ENCODE data around the gene THPO. TPM values are rescaled to one million over a fixed set of nuclear protein-coding genes. Genes with fewer than 3 reads are reported as not detected.

THPO gene
- total and polyA plus RNA-seq, 2 donors (not counting 3 experiments of a cell fraction or from before 2014, with no cell fraction given) = 0.08 TPM; not detected in 1

- Histone ChIP-seq H3K79me2 (ENCODE audit: control insufficient read depth, insufficient read depth, low read length) (no peaks in the 10 kb centered on the region), H3K9me3 (replicated peaks; ENCODE audit: control insufficient read depth, insufficient read depth, low read length) (no peaks in the 10 kb centered on the region), H3K4me2 (ENCODE audit: insufficient read depth, low read length) (no peak overlapping the region), H3K27me3 (ENCODE audit: control insufficient read depth in 2 of 2, insufficient read depth in 2 of 2, low read length in 2 of 2) (peaks cover 32 to 41% of the 10 kb centered on the region in 2 experiments), H3K27ac (ENCODE audit: insufficient read depth, low read depth, low read length) (no peak overlapping the region), H3K4me3 (replicated peaks in 1 of 3; ENCODE audit: insufficient read depth in 1 of 3, low read depth in 1 of 3, low read length in 3 of 3) (no peak overlapping the region), H3K9me1 (replicated peaks; ENCODE audit: control insufficient read depth, extremely low read depth, insufficient read depth, low read length) (no peaks in the 10 kb centered on the region), H2AFZ (ENCODE audit: low read depth, low read length) (no peak overlapping the region), H3K9ac (replicated peaks; ENCODE audit: extremely low read depth, insufficient read depth, low read length) (no peak overlapping the region), H3K4me1 (ENCODE audit: control insufficient read depth, extremely low read depth, insufficient read depth, low read length) (peaks cover 10% of the 10 kb centered on the region), H4K20me1 (replicated peaks; ENCODE audit: control insufficient read depth, extremely low read depth, insufficient read depth, low read length) (no peaks in the 10 kb centered on the region), H3K36me3 (ENCODE audit: control insufficient read depth in 2 of 2, extremely low read depth in 1 of 2, insufficient read depth in 2 of 2, low read length in 2 of 2) (no peaks in the 10 kb centered on the region)
- no TSS peak for BruUV-seq (replicated peaks)
- dilution Hi-C loops (cut with MboI; ENCODE audit: extremely low pct_ligation_motif_present, low sequenced_read_pairs) (no loop called here), intact Hi-C loops (cut with micrococcal nuclease) (loop anchor here (5.0 kb wide), 1 partner anchor 361 kb away; no protein-coding TSS in a partner anchor)
- TF ChIP-seq JUN (IDR thresholded peaks at IDR 0.05; ENCODE audit: borderline replicate concordance, insufficient read depth, insufficient read length, low read depth) (no peak), FOS (IDR thresholded peaks at IDR 0.05; ENCODE audit: borderline replicate concordance, insufficient read depth, low read length) (no peak), POLR2AphosphoS5 (IDR thresholded peaks at IDR 0.05; ENCODE audit: insufficient read depth, low read depth, low read length) (no peak), POLR2A (IDR thresholded peaks at IDR 0.05; ENCODE audit: low read depth, low read length) (no peak)
- CTCF ChIA-PET = interaction anchor here (0.7 to 6.9 kb wide), 4 partner anchors 11 to 157 kb away, joined by 3 to 52 read pairs (median 4); no protein-coding TSS in a partner anchor
- POLR2A ChIA-PET = no interaction called here
- no peak for FAIRE-seq
- no peak for DNase-seq (ENCODE audit: low read depth, low spot score)
Observed at GRCh38 chr3:184383033-184383740, 5.2 kb upstream of the THPO start.

- CTCF ChIA-PET = interaction anchor here (1.4 to 3.0 kb wide), 2 partner anchors 11 to 14 kb away, joined by 4 to 21 read pairs; no protein-coding TSS in a partner anchor
- H3K36me3 ChIP-seq (ENCODE audit: control insufficient read depth in 2 of 2, extremely low read depth in 1 of 2, insufficient read depth in 2 of 2, low read length in 2 of 2) = no peaks in the 10 kb centered on the region
- no TSS peak for BruUV-seq (replicated peaks)
- H3K79me2 ChIP-seq (ENCODE audit: control insufficient read depth, insufficient read depth, low read length) = no peaks in the 10 kb centered on the region
- H3K27me3 ChIP-seq (ENCODE audit: control insufficient read depth in 2 of 2, insufficient read depth in 2 of 2, low read length in 2 of 2) = peaks cover 36 to 46% of the 10 kb centered on the region in 2 experiments
- H3K9ac ChIP-seq (replicated peaks; ENCODE audit: extremely low read depth, insufficient read depth, low read length) = no peak overlapping the region
- no peaks in the 10 kb centered on the region for H3K9me3 ChIP-seq (replicated peaks; ENCODE audit: control insufficient read depth, insufficient read depth, low read length)
- no peak overlapping the region for H3K4me2 ChIP-seq (ENCODE audit: insufficient read depth, low read length)
- DNase-seq (ENCODE audit: low read depth, low spot score) = no peak
- H3K27ac ChIP-seq (ENCODE audit: insufficient read depth, low read depth, low read length) = no peak overlapping the region
- TF ChIP-seq EZH2 (IDR thresholded peaks at IDR 0.05; ENCODE audit: borderline replicate concordance, low read depth, low read length, severe bottlenecking) = no peak
- TF ChIP-seq MYC (IDR thresholded peaks at IDR 0.05; ENCODE audit: low read depth, low read length) = no peak
- no peak for TF ChIP-seq MAX (IDR thresholded peaks at IDR 0.05; ENCODE audit: insufficient read depth, insufficient read length)
- no peak for TF ChIP-seq POLR2AphosphoS5 (IDR thresholded peaks at IDR 0.05; ENCODE audit: insufficient read depth, low read depth, low read length)
- no peak for TF ChIP-seq CTCF (IDR thresholded peaks at IDR 0.05; ENCODE audit: extremely low read depth in 1 of 2, insufficient read depth in 1 of 2, low read depth in 1 of 2, low read length in 2 of 2)
- TF ChIP-seq GATA2 (IDR thresholded peaks at IDR 0.05; ENCODE audit: insufficient read depth, insufficient read length, low read depth, low read length) = no peak
- no peak for TF ChIP-seq POLR2A (IDR thresholded peaks at IDR 0.05; ENCODE audit: low read depth, low read length)
- TF ChIP-seq FOS (IDR thresholded peaks at IDR 0.05; ENCODE audit: borderline replicate concordance, insufficient read depth, low read length) = no peak
- no peak for TF ChIP-seq JUN (IDR thresholded peaks at IDR 0.05; ENCODE audit: borderline replicate concordance, insufficient read depth, insufficient read length, low read depth)
- no peaks in the 10 kb centered on the region for H3K9me1 ChIP-seq (replicated peaks; ENCODE audit: control insufficient read depth, extremely low read depth, insufficient read depth, low read length)
- POLR2A ChIA-PET = no interaction called here
- H3K4me1 ChIP-seq (ENCODE audit: control insufficient read depth, extremely low read depth, insufficient read depth, low read length) = peaks cover 10% of the 10 kb centered on the region
- intact Hi-C loops (cut with micrococcal nuclease) = loop anchor here (5.0 kb wide), 1 partner anchor 360 kb away; no protein-coding TSS in a partner anchor
- H2AFZ ChIP-seq (ENCODE audit: low read depth, low read length) = no peak overlapping the region
- FAIRE-seq = no peak
- H4K20me1 ChIP-seq (replicated peaks; ENCODE audit: control insufficient read depth, extremely low read depth, insufficient read depth, low read length) = no peaks in the 10 kb centered on the region
- no peak overlapping the region for H3K4me3 ChIP-seq (replicated peaks in 1 of 3; ENCODE audit: insufficient read depth in 1 of 3, low read depth in 1 of 3, low read length in 3 of 3)
- dilution Hi-C loops (cut with MboI; ENCODE audit: extremely low pct_ligation_motif_present, low sequenced_read_pairs) = no loop called here
Observed at GRCh38 chr3:184382326-184383032, 4.5 kb upstream of the THPO start.

Data from endothelial cell of umbilical vein (primary cell).